Tibial artery (tissue), 4 donors: Measurements from ENCODE around the gene TMBIM6.

ENCODE experiments used
- DNase-seq, 2 donors: peaks; one replicate each; pipeline ENCODE4 v3.0.0-alpha.2; 2019
- H3K27ac ChIP-seq, 2 donors: fragments of 200-600 bp; sonication (generic) in 1 of 2; 1 replicate in 1 of 2; 2 replicates in 1 of 2; pipeline ENCODE4 v1.5.1; 2018 to 2019; ENCODE audit warnings: mild to moderate bottlenecking in 1 of 2
- H3K27me3 ChIP-seq, 2 donors: fragments of 200-600 bp; sonication (generic) in 1 of 2; one replicate each; pipeline versions ENCODE4 v1.5.1 to v1.6.0; 2016 to 2019
- H3K36me3 ChIP-seq, 3 donors: fragments of 200-600 bp; sonication (generic) in 2 of 3; one replicate each; pipeline ENCODE4 v1.5.1; 2016 to 2019; ENCODE audit warnings: mild to moderate bottlenecking in 2 of 3
- H3K4me1 ChIP-seq, 4 donors: fragments of 200-600 bp; sonication (generic) in 2 of 4; 1 replicate in 3 of 4; 2 replicates in 1 of 4; pipeline ENCODE4 v1.5.1; 2016 to 2019
- H3K4me3 ChIP-seq, 2 donors: fragments of 200-600 bp; sonication (generic) in 1 of 2; 1 replicate in 1 of 2; 2 replicates in 1 of 2; pipeline ENCODE4 v1.5.1; 2018 to 2019; ENCODE audit warnings: mild to moderate bottlenecking in 2 of 2
- H3K9me3 ChIP-seq, 3 donors: fragments of 200-600 bp; sonication (generic) in 1 of 3; one replicate each; pipeline ENCODE4 v1.5.1; 2016 to 2019
- intact Hi-C: fragments of 100-400 bp; cut with DNase I; formaldehyde crosslinking; loops from one replicate; pipeline ENCODE4 v1.15.0; 2023; ENCODE audit warnings: low total_unique reads
- TF ChIP-seq, protein P1 (sequence below), 2 experiments: fragments of 200-600 bp in 1 of 2; fragments of 450-650 bp in 1 of 2; IDR thresholded peaks; one replicate each; pipeline ENCODE4 v1.5.1; 2017 to 2019; ENCODE audit warnings: antibody characterized with exemption in 2 of 2, mild to moderate bottlenecking in 1 of 2, moderate library complexity in 1 of 2

The TMBIM6 gene

GRCh38 chr12:49787672-49788071 lies 46.3 kb downstream of the TMBIM6 start:
- DNase-seq = no peak
- peaks cover 0 to 3% (median 0%) of the 10 kb centered on the region in 3 donors for H3K9me3 ChIP-seq
- TF ChIP-seq, protein P1, sequence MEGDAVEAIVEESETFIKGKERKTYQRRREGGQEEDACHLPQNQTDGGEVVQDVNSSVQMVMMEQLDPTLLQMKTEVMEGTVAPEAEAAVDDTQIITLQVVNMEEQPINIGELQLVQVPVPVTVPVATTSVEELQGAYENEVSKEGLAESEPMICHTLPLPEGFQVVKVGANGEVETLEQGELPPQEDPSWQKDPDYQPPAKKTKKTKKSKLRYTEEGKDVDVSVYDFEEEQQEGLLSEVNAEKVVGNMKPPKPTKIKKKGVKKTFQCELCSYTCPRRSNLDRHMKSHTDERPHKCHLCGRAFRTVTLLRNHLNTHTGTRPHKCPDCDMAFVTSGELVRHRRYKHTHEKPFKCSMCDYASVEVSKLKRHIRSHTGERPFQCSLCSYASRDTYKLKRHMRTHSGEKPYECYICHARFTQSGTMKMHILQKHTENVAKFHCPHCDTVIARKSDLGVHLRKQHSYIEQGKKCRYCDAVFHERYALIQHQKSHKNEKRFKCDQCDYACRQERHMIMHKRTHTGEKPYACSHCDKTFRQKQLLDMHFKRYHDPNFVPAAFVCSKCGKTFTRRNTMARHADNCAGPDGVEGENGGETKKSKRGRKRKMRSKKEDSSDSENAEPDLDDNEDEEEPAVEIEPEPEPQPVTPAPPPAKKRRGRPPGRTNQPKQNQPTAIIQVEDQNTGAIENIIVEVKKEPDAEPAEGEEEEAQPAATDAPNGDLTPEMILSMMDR (IDR thresholded peaks at IDR 0.05) = no peak
- no peaks in the 10 kb centered on the region for H3K27me3 ChIP-seq
- H3K4me1 ChIP-seq = peaks cover 0 to 18% (median 8%) of the 10 kb centered on the region in 4 donors
- no peak overlapping the region for H3K4me3 ChIP-seq
- intact Hi-C loops = no loop called here
- no peak overlapping the region for H3K27ac ChIP-seq
- peaks cover 11 to 27% (median 26%) of the 10 kb centered on the region in 3 donors for H3K36me3 ChIP-seq

GRCh38 chr12:49789992-49790391 lies 48.6 kb downstream of the TMBIM6 start:
- H3K9me3 ChIP-seq = peaks cover 0 to 3% (median 0%) of the 10 kb centered on the region in 3 donors
- no peak overlapping the region for H3K27ac ChIP-seq
- H3K36me3 ChIP-seq = peaks cover 11 to 41% (median 37%) of the 10 kb centered on the region in 3 donors
- no peak for DNase-seq
- TF ChIP-seq, protein P1 (IDR thresholded peaks at IDR 0.05) = no peak
- intact Hi-C loops = no loop called here
- H3K27me3 ChIP-seq = no peaks in the 10 kb centered on the region
- no peak overlapping the region for H3K4me3 ChIP-seq
- peaks cover 0 to 2% (median 0%) of the 10 kb centered on the region in 4 donors for H3K4me1 ChIP-seq

GRCh38 chr12:49790741-49791555 lies 49.6 kb downstream of the TMBIM6 start:
- Histone ChIP-seq H3K9me3 (peaks cover 0 to 3% (median 0%) of the 10 kb centered on the region in 3 donors), H3K36me3 (peaks cover 11 to 50% (median 37%) of the 10 kb centered on the region in 3 donors), H3K4me1 (no peaks in the 10 kb centered on the region), H3K4me3 (no peak overlapping the region), H3K27ac (no peak overlapping the region), H3K27me3 (no peaks in the 10 kb centered on the region)
- DNase-seq = no peak
- intact Hi-C loops = no loop called here
- TF ChIP-seq, protein P1 (IDR thresholded peaks at IDR 0.05) = no peak

DNA sequence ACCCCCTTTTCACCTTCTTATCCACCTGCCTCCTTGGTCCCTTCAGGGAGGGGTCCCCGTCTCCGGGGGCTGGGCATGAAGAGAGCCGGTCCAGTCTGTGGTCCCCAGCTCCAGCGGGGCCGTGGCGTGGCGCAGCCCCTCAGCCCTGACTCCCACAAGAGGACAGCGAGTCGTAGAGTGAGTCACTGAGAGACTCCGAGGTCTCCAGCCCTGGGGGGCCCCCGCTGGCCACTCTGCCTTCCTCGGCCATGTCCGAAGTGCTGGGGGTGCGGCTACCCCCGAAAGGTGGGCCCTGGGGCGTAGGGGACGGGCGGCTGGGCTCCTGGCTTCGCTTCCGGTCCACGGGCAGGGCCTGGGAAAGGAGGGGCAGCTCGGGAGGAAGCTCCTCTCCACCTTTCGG lies 50.3 kb downstream of the TMBIM6 start:
- no peaks in the 10 kb centered on the region for H3K27me3 ChIP-seq
- no peak overlapping the region for H3K27ac ChIP-seq
- H3K9me3 ChIP-seq = peaks cover 0 to 3% (median 0%) of the 10 kb centered on the region in 3 donors
- no peaks in the 10 kb centered on the region for H3K4me1 ChIP-seq
- H3K4me3 ChIP-seq = no peak overlapping the region
- intact Hi-C loops = no loop called here
- no peak for DNase-seq
- peaks cover 11 to 58% (median 44%) of the 10 kb centered on the region in 3 donors for H3K36me3 ChIP-seq
- TF ChIP-seq, protein P1 (IDR thresholded peaks at IDR 0.05) = no peak

GRCh38 chr12:49792181-49792970 lies 51.0 kb downstream of the TMBIM6 start:
- Histone ChIP-seq H3K36me3 (peaks cover 11 to 64% (median 51%) of the 10 kb centered on the region in 3 donors), H3K4me1 (no peaks in the 10 kb centered on the region), H3K27me3 (no peaks in the 10 kb centered on the region), H3K9me3 (peaks cover 0 to 3% (median 0%) of the 10 kb centered on the region in 3 donors), H3K27ac (no peak overlapping the region), H3K4me3 (no peak overlapping the region)
- intact Hi-C loops = no loop called here
- DNase-seq = no peak
- TF ChIP-seq, protein P1 (IDR thresholded peaks at IDR 0.05) = no peak
